Skin epidermis (tissue), 12 donors: ENCODE measurements around the gene LGALS13.
A peak's percentile ranks its signal among the peaks of the same experiment; 100 is the strongest.

ENCODE experiments used
- H3K27ac ChIP-seq, 21 experiments: fragments of 200-600 bp; sonication (generic) in 11 of 21; one replicate each; pipeline ENCODE4 v1.5.0; 2020; ENCODE audit warnings: mild to moderate bottlenecking in 3 of 21, inconsistent platforms in 2 of 21, moderate library complexity in 2 of 21
- H3K4me3 ChIP-seq, 7 experiments: fragments of 200-600 bp; sonication (generic) in 2 of 7; one replicate each; pipeline ENCODE4 v1.5.0; 2020; ENCODE audit warnings: inconsistent platforms in 2 of 7, mild to moderate bottlenecking in 2 of 7, moderate library complexity in 1 of 7

The LGALS13 gene

GRCh38 chr19:39602224-39602623 lies at the start of gene LGALS13:
TSS of gene LGALS13 (plus strand) at chr19:39602524. CDS start at chr19:39602569, 45 bp downstream.
- H3K27ac ChIP-seq: no peak within 1 kb of the TSS
- no peak within 1 kb of the TSS for H3K4me3 ChIP-seq

DNA sequence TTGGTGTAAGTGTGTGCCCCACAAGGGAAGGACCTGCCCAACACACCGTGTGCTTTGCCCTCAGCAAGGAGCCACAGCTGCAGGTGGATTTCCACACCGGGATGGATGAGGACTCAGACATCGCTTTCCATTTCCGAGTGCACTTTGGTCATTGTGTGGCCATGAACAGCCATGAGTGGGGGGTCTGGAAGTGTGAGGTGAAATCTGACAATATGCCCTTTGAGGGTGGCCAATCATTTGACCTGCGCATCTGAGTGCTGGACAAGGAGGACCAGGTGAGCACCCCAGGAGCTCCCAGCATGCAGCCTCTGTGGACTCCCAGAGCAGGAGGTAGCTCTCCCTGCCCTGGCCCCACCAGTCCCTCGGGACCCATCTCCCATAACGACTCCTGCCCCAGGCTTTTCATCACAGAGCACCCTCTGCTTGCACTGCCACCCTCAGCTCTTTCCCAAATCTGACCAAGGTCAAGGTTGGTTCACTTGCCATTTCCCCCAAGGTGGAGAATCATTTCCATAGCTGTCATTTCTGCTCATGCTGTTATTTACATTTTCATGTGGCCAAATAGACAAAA lies 49.2 kb upstream of the LGALS13 start:
- no peak overlapping the region for H3K27ac ChIP-seq
- H3K4me3 ChIP-seq: no peak overlapping the region

DNA sequence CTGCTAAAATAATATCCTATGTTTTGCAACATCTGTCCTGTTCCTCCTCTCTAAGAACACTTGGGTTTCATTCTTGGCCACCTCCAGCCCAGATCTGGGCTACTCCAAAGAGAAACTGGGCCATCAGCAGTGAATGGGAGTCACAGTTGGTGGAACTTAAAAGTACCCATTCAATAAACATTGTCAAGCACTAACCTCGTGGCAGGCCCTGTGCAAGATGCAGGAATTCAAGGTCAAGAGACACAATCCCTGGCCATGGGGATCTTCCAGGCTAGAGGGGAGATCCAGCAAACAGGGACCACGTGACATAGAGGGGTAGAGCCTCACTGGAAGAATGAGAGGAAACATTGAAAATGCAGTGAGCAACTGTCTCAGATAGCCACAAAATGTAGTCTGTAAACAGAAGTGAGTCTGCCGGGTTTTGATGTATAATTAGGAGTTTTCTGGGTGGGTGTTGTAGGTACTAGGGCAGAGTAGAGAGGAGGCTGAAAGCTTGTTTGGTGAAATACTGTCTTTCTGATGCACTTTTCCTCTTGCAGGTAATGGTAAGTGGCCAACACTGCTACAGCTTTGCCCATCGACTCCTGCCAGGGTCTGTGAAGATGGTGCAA lies 47.5 kb upstream of the LGALS13 start:
- no peak overlapping the region for H3K27ac ChIP-seq
- no peak overlapping the region for H3K4me3 ChIP-seq

DNA sequence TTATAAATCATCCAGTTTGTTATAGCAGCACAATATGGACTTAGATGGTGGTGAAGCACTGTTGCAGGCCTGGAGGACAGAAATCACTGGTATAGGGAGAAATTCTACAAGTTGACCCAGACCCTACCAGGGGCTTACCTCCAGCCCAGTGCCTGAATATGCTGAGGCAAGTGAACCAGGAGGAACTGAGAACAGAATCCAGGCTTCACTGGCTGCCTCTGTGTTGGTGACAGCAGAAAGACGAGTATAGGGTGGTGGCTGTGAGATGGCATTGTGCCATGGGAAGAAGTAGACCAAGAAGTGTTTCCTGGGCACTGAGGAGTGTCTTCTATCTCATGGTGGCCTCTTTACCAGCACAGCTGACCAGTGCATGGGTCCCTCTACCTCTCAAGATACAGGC lies 46.4 kb upstream of the LGALS13 start:
- Histone ChIP-seq H3K27ac (no peak overlapping the region), H3K4me3 (no peak overlapping the region)

GRCh38 chr19:39557811-39558623 lies 44.3 kb upstream of the LGALS13 start:
- Histone ChIP-seq H3K27ac (peak overlapping the region in 4 of 21 experiments; percentile 16 to 58 (median 40)), H3K4me3 (no peak overlapping the region)

GRCh38 chr19:39558624-39559117 lies 43.7 kb upstream of the LGALS13 start:
- Histone ChIP-seq H3K27ac (peak overlapping the region in 3 of 21 experiments; percentile 36 to 58 (median 43)), H3K4me3 (no peak overlapping the region)

- Histone ChIP-seq H3K27ac (no peak overlapping the region), H3K4me3 (no peak overlapping the region)
These were observed 38.9 kb upstream of the LGALS13 start for GRCh38 chr19:39563408-39563807.

DNA sequence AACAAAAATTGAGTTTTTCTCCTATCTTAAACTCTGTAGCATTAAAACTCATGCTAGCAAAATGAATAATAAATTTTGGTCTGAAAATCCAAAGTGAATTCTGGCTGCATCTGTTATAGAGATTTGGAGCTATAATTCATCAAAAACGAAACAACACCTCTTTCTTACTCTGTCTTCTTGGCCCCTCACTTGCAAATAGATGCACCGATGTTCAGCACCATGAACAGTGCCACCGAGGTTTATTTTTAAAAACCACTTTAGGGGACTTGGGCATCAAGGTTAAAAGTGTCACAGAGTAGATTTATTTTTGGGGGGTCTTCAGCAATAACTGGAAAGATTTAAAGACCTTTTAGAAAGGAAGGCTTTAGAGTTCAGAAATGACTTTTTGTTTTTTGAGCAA lies 36.3 kb upstream of the LGALS13 start:
- Histone ChIP-seq H3K4me3 (no peak overlapping the region), H3K27ac (no peak overlapping the region)

- Histone ChIP-seq H3K27ac (no peak overlapping the region), H3K4me3 (no peak overlapping the region)
These were observed 33.7 kb upstream of the LGALS13 start for GRCh38 chr19:39568604-39569003.

GRCh38 chr19:39582442-39582841 lies 19.9 kb upstream of the LGALS13 start:
- H3K4me3 ChIP-seq: no peak overlapping the region
- no peak overlapping the region for H3K27ac ChIP-seq

DNA sequence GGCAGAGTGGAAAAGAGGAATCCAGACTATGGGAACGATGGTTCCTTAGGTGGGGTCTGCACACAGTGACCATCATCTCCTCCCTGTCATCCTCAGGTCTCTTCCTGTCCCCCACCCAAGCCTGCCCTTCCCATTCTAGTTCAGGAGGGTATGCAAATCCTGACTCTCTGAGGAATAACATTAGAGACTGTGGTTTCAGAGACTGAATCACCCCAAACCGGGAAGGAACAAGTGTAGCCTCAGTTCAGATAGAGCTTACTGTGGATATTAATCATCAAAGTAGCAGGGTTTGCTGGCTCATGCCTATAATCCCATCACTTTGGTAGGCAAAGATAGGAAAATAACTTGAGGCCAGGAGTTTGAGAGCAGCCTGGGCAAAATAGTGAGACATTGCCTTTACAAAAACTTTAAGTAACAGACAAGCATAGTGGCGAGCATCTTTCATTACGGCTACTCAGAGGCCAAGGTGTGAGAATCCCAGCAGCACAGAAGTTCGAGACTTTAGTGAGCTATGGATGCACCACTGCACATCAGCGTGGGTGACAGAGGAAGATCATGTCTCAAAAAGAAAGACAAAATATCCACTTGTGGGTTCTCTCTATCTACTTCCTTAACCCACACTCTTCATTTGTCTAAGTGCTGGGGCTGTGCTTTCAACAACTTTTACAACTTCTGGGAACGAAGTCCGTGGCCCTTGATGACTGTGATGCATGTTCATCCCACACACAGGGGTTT lies 19.3 kb upstream of the LGALS13 start:
- no peak overlapping the region for H3K27ac ChIP-seq
- H3K4me3 ChIP-seq: no peak overlapping the region

DNA sequence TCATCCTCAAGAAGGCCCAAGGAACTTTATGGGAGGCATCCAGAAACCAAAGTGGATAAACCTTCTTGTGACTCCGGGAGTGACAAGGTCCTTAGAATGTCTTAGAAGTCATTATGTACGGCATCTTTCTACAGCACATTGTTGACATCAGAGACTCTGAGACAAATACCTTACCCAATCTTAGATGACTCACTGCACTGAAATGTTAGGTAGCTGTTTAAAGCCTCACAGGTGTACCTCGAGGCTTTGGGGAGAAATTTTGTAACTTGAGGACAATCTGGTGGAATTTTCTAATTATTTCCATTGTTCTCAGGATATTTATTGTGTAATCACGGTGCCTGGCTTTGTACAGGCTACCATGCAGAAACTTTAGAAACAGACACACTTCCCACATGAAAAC lies 14.8 kb upstream of the LGALS13 start:
- no peak overlapping the region for H3K4me3 ChIP-seq
- H3K27ac ChIP-seq: no peak overlapping the region

- H3K4me3 ChIP-seq: no peak overlapping the region
- H3K27ac ChIP-seq: no peak overlapping the region
These were observed 14.3 kb upstream of the LGALS13 start for GRCh38 chr19:39588066-39588465.

- no peak overlapping the region for H3K27ac ChIP-seq
These were observed 12.1 kb upstream of the LGALS13 start for GRCh38 chr19:39590265-39590664.

GRCh38 chr19:39592381-39592780 lies 9.9 kb upstream of the LGALS13 start:
- no peak overlapping the region for H3K4me3 ChIP-seq
- no peak overlapping the region for H3K27ac ChIP-seq

More at GRCh38 chr19:39590265-39590664, 12.1 kb upstream of the LGALS13 start:
- no peak overlapping the region for H3K4me3 ChIP-seq

DNA sequence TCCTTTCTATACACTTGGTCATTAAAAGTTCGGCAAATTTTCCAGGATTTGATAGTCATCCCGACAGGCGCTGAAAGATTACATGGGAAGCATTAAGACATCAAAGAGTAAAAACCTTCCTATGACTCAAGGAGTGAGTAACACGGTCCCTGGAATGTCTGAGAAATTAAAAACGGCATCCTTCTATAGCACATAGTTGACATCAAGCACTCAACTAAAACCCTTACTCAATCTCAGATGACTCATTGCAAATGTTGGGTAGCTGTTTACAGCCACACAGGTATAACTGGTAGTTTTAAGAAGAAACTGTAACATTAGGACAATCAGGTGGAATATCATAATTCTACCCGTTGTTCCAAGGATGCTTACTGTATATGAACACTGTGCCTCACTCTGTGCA lies 6.4 kb upstream of the LGALS13 start:
- Histone ChIP-seq H3K27ac (no peak overlapping the region), H3K4me3 (no peak overlapping the region)

DNA sequence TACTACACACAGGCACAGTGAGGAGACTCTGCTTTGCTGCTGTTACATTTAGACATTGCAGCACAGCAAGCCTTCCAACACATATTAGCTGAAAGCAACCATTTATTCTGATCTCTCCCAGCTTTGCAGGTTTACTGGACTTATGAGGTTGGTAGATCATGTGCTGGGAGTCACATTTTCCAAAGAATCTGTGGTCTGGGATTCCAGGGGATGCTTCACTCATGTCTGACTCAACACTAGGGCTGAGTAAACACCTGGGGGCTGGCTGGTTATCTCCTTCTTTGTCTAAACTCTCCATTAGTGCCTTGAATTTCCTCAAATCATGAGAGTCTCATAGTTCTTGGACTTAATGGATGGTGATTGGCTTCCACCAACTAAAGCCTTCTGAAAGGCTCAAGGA lies 5.4 kb upstream of the LGALS13 start:
- no peak overlapping the region for H3K4me3 ChIP-seq

GRCh38 chr19:39599116-39599515 lies 3.2 kb upstream of the LGALS13 start:
- H3K27ac ChIP-seq: no peak overlapping the region
- H3K4me3 ChIP-seq: no peak overlapping the region

More for the DNA sequence above, 5.4 kb upstream of the LGALS13 start:
- H3K27ac ChIP-seq: no peak overlapping the region

DNA sequence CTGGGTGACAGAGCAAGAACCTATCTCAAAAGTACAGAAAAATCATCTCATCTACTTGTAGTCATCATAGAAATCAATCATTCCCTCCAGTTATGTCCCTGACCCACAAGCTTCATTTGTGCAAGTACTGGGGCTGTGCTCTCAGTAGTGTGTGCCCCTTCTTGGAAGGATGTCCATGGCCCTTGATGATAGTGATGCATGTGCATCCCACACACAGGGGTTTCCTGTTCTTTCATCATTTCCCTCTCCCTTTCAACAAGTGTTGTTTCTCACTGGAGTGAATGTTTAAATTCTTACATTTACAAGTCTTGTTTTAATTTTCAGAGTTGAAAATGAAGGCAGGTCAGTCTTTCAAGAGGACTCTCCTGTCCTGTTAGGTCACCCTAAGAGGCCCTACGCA lies 1.5 kb downstream of the LGALS13 start:
- Histone ChIP-seq H3K27ac (no peak overlapping the region), H3K4me3 (no peak overlapping the region)

GRCh38 chr19:39607021-39607420 lies 4.7 kb downstream of the LGALS13 start:
- Histone ChIP-seq H3K4me3 (no peak overlapping the region), H3K27ac (no peak overlapping the region)
